Adipocyte (in vitro differentiated cells): Measurements from ENCODE around the gene WRAP53.
"Not testable (repeated sequence)": the region's sequence is repeated elsewhere in the genome, so short reads cannot be mapped to it uniquely, and the experiment has no call there.

Experiments used
- DNase-seq: peaks from one replicate; pipeline ENCODE4 v3.0.0-alpha.2; 2015; ENCODE audit warnings: low read depth
- H3K27me3 ChIP-seq: replicated peaks from 2 replicates; pipeline ENCODE4 v1.7.0; 2013; ENCODE audit warnings: mild to moderate bottlenecking, low read length, moderate library complexity; ENCODE audit not compliant: control insufficient read depth, insufficient read depth
- H3K36me3 ChIP-seq: 2 replicates; pipeline ENCODE4 v1.7.0; 2013; ENCODE audit warnings: low read length, mild to moderate bottlenecking, moderate library complexity; ENCODE audit not compliant: control insufficient read depth, insufficient read depth, severe bottlenecking
- H3K4me1 ChIP-seq: 2 replicates; pipeline ENCODE4 v1.7.0; 2013; ENCODE audit warnings: mild to moderate bottlenecking, low read length, moderate library complexity; ENCODE audit not compliant: control insufficient read depth, insufficient read depth
- H3K4me3 ChIP-seq: 2 replicates; pipeline ENCODE4 v1.7.0; 2013; ENCODE audit warnings: mild to moderate bottlenecking, low read length, moderate library complexity
- H3K9ac ChIP-seq: 2 replicates; pipeline ENCODE4 v1.7.0; 2013; ENCODE audit warnings: mild to moderate bottlenecking, low read length, moderate library complexity
- H3K9me3 ChIP-seq: 2 replicates; pipeline ENCODE4 v1.7.0; 2013; ENCODE audit warnings: mild to moderate bottlenecking, low read length, moderate library complexity; ENCODE audit not compliant: control insufficient read depth

WRAP53 gene

GRCh38 chr17:7687908-7688807 is at the start of gene WRAP53:
Gene WRAP53, plus strand, starts transcription at chr17:7688477. Its CDS starts 172 bp downstream, at chr17:7688649.
- H3K4me1 ChIP-seq = peaks cover 25% of the 10 kb centered on the region
- H3K9ac ChIP-seq = peak within 1 kb of the TSS; percentile 100
- H3K36me3 ChIP-seq = no peaks in the 10 kb centered on the region
- no peaks in the 10 kb centered on the region for H3K9me3 ChIP-seq
- peak within 1 kb of the TSS; percentile 100 for H3K4me3 ChIP-seq
- H3K27me3 ChIP-seq = no peaks in the 10 kb centered on the region
- DNase-seq = peak; percentile 100

DNA sequence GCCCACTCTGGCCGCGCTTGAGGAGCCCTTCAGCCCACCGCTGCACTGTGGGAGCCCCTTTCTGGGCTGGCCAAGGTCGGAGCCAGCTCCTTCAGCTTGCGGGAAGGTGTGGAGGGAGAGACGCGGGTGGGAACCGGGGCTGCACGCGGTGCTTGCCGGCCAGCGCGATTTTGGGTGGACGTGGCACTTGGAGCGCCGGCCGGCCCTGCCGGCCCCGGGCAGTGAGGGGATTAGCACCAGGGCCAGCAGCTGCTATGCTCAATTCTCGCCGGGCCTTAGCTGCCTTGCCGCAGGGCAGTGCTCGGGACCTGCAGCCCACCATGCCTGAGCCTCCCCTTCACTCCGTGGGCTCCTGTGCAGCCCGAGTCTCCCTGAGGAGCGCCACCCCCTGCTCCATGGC is 47.5 kb upstream of the WRAP53 start:
- no peak overlapping the region for H3K4me3 ChIP-seq
- H3K9me3 ChIP-seq = no peaks in the 10 kb centered on the region
- H3K27me3 ChIP-seq = peaks cover 14% of the 10 kb centered on the region
- no peak for DNase-seq
- H3K4me1 ChIP-seq = no peaks in the 10 kb centered on the region
- no peak overlapping the region for H3K9ac ChIP-seq
- no peaks in the 10 kb centered on the region for H3K36me3 ChIP-seq

- not testable (repeated sequence) for H3K4me1 ChIP-seq, H3K9ac ChIP-seq, H3K9me3 ChIP-seq, H3K36me3 ChIP-seq, DNase-seq, H3K4me3 ChIP-seq
- peaks cover 19% of the 10 kb centered on the region for H3K27me3 ChIP-seq
These were observed 46.6 kb upstream of the WRAP53 start for GRCh38 chr17:7641635-7642034.

DNA sequence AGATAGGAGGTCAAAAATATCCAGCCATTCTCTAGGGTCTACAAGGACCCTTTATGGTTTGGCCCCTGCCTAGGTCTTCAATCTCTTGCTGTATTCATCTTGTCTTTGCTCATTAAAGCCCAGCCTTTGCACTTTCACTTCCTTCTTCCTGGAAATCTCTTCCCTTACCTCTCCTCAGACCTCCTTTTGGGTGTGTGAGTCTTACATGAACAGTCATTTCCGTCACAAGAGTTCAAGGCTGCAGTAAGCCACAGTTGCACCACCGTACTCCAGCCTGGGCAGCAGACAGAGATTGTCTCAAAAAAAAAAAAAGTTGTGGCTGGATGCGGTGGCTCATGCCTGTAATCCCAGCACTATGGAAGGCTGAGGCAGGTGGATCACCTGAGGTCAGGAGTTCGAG is 43.5 kb upstream of the WRAP53 start:
- H3K9me3 ChIP-seq = no peaks in the 10 kb centered on the region
- H3K4me3 ChIP-seq = no peak overlapping the region
- no peak overlapping the region for H3K9ac ChIP-seq
- H3K27me3 ChIP-seq = peaks cover 39% of the 10 kb centered on the region
- no peak for DNase-seq
- H3K36me3 ChIP-seq = no peaks in the 10 kb centered on the region
- H3K4me1 ChIP-seq = no peaks in the 10 kb centered on the region

DNA sequence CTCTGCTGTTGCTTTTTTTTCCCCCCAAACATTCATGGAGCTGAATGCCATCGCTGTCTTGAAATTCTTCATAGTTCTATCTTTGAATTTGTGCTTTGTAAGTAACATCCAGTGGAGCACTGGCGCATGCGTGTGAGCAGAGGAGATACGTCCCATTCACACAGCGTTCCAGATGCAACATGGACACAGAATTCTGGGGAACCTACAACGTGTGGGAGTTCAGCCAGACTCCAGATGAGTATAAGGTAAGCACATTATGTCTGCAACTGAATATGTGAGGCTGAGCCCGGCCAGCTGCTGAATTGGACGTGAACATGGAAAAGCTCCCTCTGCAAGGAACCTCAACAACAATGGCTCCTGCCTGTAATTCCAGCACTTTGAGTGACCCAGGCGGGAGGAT is 41.8 kb upstream of the WRAP53 start:
- H3K36me3 ChIP-seq = no peaks in the 10 kb centered on the region
- no peak overlapping the region for H3K9ac ChIP-seq
- no peak for DNase-seq
- H3K4me3 ChIP-seq = no peak overlapping the region
- no peaks in the 10 kb centered on the region for H3K9me3 ChIP-seq
- peaks cover 52% of the 10 kb centered on the region for H3K27me3 ChIP-seq
- peaks cover 5% of the 10 kb centered on the region for H3K4me1 ChIP-seq

DNA sequence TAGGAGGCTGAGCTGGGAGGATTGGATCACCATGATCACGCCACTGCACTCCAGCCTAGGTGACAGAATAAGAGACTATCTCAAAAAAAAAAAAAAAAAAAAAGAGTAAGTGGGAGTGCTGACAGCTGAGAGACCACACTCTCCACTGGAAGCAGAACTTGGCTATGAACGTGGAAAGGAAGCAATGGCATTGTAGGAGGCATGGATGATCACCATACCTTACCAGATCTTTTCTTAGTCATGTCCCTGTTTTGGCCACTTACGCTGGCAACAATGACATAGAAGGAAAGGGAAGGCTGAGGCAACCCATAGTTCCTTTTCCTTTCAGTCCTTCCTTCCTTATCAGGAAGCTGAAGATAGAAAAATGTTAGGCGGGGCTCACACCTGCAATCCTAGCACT is 41.3 kb upstream of the WRAP53 start:
- Histone ChIP-seq H3K4me1 (peaks cover 7% of the 10 kb centered on the region), H3K36me3 (no peaks in the 10 kb centered on the region), H3K9ac (no peak overlapping the region), H3K27me3 (peaks cover 52% of the 10 kb centered on the region), H3K4me3 (no peak overlapping the region), H3K9me3 (no peaks in the 10 kb centered on the region)
- DNase-seq = no peak

DNA sequence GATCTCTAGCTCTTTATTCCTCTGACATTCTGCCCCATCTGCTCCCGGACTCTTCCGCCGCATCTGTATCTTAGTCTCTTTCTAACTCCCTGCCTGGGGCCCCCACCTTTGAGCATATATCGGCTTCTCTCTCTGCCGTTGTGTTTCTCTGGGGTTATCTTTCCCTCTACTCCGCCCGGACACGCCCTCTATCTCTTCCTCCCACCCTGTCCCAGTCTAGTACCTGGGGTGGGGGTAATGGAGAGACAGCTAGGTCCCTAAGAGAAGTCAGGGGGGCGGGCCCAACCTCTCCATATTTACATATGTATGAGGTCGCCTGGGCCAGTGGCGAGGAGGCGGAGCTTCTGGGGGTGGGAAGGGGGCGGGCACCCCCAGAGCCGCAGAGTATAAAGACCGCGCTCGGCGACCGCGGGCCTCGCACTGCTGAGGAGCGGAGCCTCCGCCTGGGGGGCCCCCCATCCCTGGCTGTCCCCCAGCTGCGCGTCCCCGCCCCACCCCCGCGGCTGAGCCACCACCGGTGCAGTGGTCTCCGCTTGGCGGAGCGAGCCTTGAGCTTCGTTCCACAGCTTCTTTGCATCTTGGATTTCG is 37.7 kb upstream of the WRAP53 start, which contains the start of gene ATP1B2:
Gene ATP1B2, plus strand, starts transcription at position 418 of the 588 bp plus-strand sequence. CDS start 593 bp downstream, outside the sequence.
- Histone ChIP-seq H3K27me3 (peaks cover 64% of the 10 kb centered on the region), H3K9me3 (no peaks in the 10 kb centered on the region), H3K36me3 (no peaks in the 10 kb centered on the region), H3K4me1 (peaks cover 7% of the 10 kb centered on the region), H3K4me3 (peak within 1 kb of the TSS; percentile 47), H3K9ac (no peak within 1 kb of the TSS)
- peak; percentile 49 for DNase-seq

DNA sequence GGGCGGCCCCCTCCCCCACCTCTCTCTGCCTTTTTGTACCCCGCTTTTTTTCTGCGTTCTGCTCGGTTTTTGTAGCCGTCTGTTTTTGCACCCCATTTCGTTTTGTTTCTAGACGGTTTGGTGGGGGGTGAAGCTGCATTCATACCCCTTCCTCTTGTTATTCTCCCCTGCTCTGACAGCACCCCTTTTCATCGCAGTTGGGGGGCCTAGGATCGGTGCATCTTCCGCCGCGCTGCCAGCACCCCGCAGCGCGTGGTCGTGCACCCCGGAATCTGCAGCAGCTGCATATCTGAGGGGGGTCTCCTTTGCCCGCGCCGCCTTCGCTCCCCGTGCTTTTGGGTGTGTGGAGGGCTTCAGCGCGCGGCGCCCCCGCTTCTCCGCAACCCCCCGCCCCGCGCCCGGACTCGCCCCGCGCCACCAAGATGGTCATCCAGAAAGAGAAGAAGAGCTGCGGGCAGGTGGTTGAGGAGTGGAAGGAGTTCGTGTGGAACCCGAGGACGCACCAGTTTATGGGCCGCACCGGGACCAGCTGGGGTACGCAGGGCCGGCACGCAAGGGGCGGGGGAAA is 37.1 kb upstream of the WRAP53 start:
- no peaks in the 10 kb centered on the region for H3K9me3 ChIP-seq
- no peaks in the 10 kb centered on the region for H3K36me3 ChIP-seq
- no peak overlapping the region for H3K9ac ChIP-seq
- peaks cover 64% of the 10 kb centered on the region for H3K27me3 ChIP-seq
- peak overlapping the region; percentile 47 for H3K4me3 ChIP-seq
- no peak for DNase-seq
- peaks cover 7% of the 10 kb centered on the region for H3K4me1 ChIP-seq

GRCh38 chr17:7651665-7652387 is 36.5 kb upstream of the WRAP53 start:
- H3K36me3 ChIP-seq = no peaks in the 10 kb centered on the region
- no peaks in the 10 kb centered on the region for H3K9me3 ChIP-seq
- no peak overlapping the region for H3K4me3 ChIP-seq
- H3K27me3 ChIP-seq = peaks cover 57% of the 10 kb centered on the region
- peak; percentile 34 for DNase-seq
- peaks cover 7% of the 10 kb centered on the region for H3K4me1 ChIP-seq
- no peak overlapping the region for H3K9ac ChIP-seq

DNA sequence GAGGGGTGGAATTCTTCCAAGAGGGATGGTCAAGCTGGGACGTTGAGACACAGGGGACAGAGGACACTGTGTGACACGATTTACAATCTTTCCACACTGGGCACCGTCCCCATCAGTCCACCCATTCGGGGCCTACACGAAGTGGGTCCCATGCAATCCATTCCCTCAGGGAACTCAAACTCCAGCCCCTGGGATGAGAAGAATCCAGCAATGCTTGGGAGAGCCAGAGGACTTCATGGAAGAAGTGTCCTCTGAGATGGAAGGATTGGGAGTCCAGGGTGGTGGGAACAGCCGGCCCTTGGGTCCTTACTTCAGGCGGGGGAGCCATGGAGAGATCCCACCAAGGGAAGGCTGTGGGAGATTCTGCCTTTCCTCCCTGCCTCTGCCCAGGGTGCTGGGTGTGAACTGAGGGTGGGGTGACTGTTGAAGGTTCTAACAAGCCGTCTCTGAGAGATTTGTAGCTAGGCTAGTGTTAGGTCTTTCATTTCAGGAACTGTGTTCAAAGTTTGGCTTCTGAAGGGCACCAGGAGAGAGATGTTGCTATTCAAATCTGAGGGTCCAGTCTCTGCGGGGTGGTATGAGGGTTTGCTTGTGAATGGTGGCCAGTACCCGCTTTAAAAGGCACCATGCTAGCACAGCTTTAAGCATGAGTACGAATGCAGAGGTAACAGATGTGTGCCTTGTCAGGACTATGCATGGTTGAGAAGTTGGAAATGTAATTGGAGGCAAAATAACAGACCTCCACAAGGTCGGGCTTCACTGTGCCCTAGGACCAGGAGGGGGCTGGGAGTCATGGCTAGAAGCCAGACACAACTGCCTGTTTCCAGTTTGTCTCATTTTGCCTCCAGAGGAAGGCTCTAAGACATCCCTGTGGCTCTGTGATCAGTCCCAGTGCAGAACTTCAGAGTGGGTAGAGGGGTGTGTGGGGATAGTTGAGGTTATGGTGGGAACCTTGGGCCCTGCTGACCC is 35.6 kb upstream of the WRAP53 start:
- Histone ChIP-seq H3K9me3 (no peaks in the 10 kb centered on the region), H3K36me3 (no peaks in the 10 kb centered on the region), H3K27me3 (peaks cover 51% of the 10 kb centered on the region), H3K9ac (no peak overlapping the region), H3K4me1 (peaks cover 7% of the 10 kb centered on the region), H3K4me3 (no peak overlapping the region)
- DNase-seq = no peak
